HG02571 (cell line): ENCODE results near the gene SEC24D.

Experiments used
- ATAC-seq: cut with Tn5 transposase; IDR thresholded peaks from one replicate; pipeline ENCODE4 v1.9.1; 2021; ENCODE audit warnings: mild to moderate bottlenecking, moderate library complexity; ENCODE audit not compliant: unreplicated experiment

SEC24D gene

GRCh38 chr4:118774989-118775388 is 60.9 kb downstream of the SEC24D start:
- no peak for ATAC-seq

- no peak for ATAC-seq
Observed at GRCh38 chr4:118774321-118774720, 61.6 kb downstream of the SEC24D start.

- ATAC-seq = no peak
Observed at GRCh38 chr4:118773429-118773792, 62.5 kb downstream of the SEC24D start.

- ATAC-seq = no peak
Observed at GRCh38 chr4:118772767-118773428, 63.0 kb downstream of the SEC24D start.

GRCh38 chr4:118772081-118772766 is 63.7 kb downstream of the SEC24D start:
- no peak for ATAC-seq

- no peak for ATAC-seq
Observed at GRCh38 chr4:118770741-118771187, 65.2 kb downstream of the SEC24D start.

- no peak for ATAC-seq
Observed at GRCh38 chr4:118769161-118769560, 66.8 kb downstream of the SEC24D start.

- ATAC-seq = no peak
Observed at GRCh38 chr4:118767109-118767508, 68.8 kb downstream of the SEC24D start.

- no peak for ATAC-seq
Observed at GRCh38 chr4:118765399-118765798, 70.5 kb downstream of the SEC24D start.

- ATAC-seq = no peak
Observed at GRCh38 chr4:118762730-118763477, 73.0 kb downstream of the SEC24D start.

GRCh38 chr4:118762155-118762554 is 73.8 kb downstream of the SEC24D start:
- no peak for ATAC-seq

- no peak for ATAC-seq
Observed at GRCh38 chr4:118761397-118762016, 74.4 kb downstream of the SEC24D start.

GRCh38 chr4:118760493-118760892 is 75.4 kb downstream of the SEC24D start:
- peak; percentile 97 for ATAC-seq

GRCh38 chr4:118760092-118760491 is 75.8 kb downstream of the SEC24D start:
- ATAC-seq = peak; percentile 46

- no peak for ATAC-seq
Observed at GRCh38 chr4:118759481-118759880, 76.4 kb downstream of the SEC24D start.

GRCh38 chr4:118758293-118758692 is 77.6 kb downstream of the SEC24D start:
- ATAC-seq = no peak

- ATAC-seq = no peak
Observed at GRCh38 chr4:118757761-118758251, 78.1 kb downstream of the SEC24D start.

- ATAC-seq = no peak
Observed at GRCh38 chr4:118756958-118757357, 79.0 kb downstream of the SEC24D start.

GRCh38 chr4:118756429-118756828 is 79.5 kb downstream of the SEC24D start:
- ATAC-seq = no peak

GRCh38 chr4:118755438-118756226 is 80.3 kb downstream of the SEC24D start:
- no peak for ATAC-seq
